GM10248 (cell line): ENCODE data around the gene MCM5.

Source experiments
- CTCF ChIA-PET: fragments of 300-600 bp; sonication (Branson Sonifier 250); formaldehyde crosslinking; extraction: SDS; loops from one replicate; lab custom pipeline; 2021; ENCODE audit warnings: antibody characterized with exemption; lab: Yijun Ruan, JAX
- POLR2A ChIA-PET: fragments of 350-650 bp; sonication (Branson Sonifier 250); formaldehyde crosslinking; extraction: SDS; loops from one replicate; lab custom pipeline; 2020; ENCODE audit warnings: antibody characterized with exemption; lab: Yijun Ruan, JAX
- DNase-seq: peaks from one replicate; pipeline ENCODE4 v3.0.0; 2012; ENCODE audit errors: extremely low spot score
- TF ChIP-seq, protein P1 (sequence below): IDR thresholded peaks from 2 replicates; pipeline ENCODE4 v1.5.1; 2012; ENCODE audit warnings: mild to moderate bottlenecking, low read depth; ENCODE audit errors: extremely low read depth, missing control alignments, control extremely low read depth

Gene MCM5

DNA sequence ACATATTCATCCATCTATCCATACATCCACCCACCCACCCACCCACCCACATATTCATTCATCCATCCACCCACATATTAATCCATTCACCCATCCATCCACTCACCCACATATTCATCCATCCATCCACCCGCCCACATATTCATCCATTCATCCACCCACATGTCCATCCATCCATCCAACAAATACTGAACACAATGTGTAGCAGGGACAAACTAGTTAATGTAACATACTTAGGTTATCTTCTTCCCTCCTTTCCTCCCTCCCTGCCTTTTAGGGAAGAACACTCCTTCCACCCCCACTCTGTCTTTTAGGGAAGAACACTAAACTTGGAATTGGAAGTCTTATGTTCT, 39.4 kb downstream of the MCM5 start:
- ChIA-PET POLR2A (no interaction called here), CTCF (no interaction called here)
- no peak for DNase-seq
- TF ChIP-seq, protein P1, sequence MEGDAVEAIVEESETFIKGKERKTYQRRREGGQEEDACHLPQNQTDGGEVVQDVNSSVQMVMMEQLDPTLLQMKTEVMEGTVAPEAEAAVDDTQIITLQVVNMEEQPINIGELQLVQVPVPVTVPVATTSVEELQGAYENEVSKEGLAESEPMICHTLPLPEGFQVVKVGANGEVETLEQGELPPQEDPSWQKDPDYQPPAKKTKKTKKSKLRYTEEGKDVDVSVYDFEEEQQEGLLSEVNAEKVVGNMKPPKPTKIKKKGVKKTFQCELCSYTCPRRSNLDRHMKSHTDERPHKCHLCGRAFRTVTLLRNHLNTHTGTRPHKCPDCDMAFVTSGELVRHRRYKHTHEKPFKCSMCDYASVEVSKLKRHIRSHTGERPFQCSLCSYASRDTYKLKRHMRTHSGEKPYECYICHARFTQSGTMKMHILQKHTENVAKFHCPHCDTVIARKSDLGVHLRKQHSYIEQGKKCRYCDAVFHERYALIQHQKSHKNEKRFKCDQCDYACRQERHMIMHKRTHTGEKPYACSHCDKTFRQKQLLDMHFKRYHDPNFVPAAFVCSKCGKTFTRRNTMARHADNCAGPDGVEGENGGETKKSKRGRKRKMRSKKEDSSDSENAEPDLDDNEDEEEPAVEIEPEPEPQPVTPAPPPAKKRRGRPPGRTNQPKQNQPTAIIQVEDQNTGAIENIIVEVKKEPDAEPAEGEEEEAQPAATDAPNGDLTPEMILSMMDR: no peak

GRCh38 chr22:35440129-35440528, 40.2 kb downstream of the MCM5 start:
- no peak for DNase-seq
- ChIA-PET POLR2A (no interaction called here), CTCF (no interaction called here)
- TF ChIP-seq, protein P1: no peak

DNA sequence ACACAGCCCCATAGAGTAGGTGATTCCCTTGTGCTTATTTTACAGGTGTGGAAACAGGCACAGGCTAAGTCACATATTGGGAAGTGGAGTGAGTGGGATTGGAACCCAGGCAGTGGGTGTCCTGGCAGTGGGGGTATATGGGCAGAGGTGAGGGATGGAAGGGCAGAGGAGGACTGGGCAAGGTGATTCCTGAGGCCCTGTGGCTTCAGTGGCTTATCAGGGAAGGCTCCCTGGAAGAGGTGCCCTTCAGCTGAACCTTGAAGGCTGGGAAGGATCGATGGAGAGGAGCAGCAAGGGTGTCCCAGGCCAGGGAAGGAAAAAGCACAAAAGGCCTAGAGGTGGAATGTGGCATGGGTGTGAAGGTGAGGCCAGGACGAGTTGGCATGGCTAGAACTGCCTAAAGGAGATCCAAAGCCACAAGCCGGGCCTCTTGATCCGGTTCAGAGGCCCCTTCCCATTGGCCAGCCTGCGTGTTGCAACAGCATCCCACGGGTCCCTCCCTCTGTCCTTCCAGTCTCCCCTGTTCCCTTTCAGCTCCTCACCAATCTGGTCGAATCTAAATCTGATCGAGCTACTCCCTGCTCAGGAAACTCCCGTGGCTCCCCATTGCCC, 41.7 kb downstream of the MCM5 start:
- no peak for DNase-seq
- TF ChIP-seq, protein P1: no peak
- ChIA-PET POLR2A (no interaction called here), CTCF (interaction anchor here (1.0 kb wide), 1 partner anchor 9 kb away, joined by 3 read pairs; no protein-coding TSS in a partner anchor)

GRCh38 chr22:35442471-35442870, 42.5 kb downstream of the MCM5 start:
- DNase-seq: no peak
- ChIA-PET POLR2A (no interaction called here), CTCF (no interaction called here)
- TF ChIP-seq, protein P1: no peak

GRCh38 chr22:35443338-35443737, 43.4 kb downstream of the MCM5 start:
- ChIA-PET POLR2A (no interaction called here), CTCF (no interaction called here)
- TF ChIP-seq, protein P1: no peak
- no peak for DNase-seq

DNA sequence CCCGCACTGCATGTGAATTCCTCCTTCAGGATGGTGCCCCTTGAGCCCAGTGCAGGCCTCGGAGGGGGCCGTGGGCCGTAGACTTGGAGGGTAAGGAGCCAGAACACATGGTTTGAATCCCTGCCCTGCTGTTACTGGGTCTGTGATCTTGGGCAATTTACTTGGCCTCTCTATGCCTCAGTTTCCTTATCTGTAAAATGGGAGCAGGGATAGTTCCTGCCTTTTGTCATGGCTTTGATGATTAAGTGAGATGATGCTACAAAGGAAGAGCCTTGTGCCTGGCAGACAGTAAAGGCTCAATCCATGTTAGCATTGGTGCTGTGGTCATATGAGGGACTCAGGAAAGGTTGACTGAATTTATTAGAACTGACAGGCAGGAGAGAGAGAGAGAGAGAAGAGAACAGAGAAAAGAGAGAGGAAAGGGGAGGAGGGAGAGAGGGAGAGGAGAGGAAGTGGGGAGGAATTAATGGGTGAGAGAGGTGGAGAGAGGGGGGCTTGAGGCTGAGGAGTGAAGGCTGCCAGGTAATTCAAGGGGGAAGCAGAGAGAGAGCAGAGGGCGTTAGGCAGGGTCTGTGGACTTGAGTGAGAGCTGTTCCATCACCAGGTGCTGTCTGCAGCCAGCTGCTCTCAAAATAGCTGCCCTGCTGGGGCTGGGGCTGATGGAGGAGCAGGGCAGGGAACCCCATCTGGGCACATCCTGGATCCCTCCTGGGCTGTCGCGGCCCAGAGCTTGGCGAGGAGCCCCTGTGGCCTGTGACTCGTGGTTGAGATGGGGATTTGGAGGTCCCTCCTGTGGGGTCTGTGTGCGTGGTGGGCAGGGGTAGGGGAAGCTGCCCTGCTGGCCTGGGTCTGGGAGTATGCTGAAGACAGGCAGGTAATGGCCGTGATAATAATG, 44.1 kb downstream of the MCM5 start:
- TF ChIP-seq, protein P1: no peak
- ChIA-PET POLR2A (no interaction called here), CTCF (interaction anchor here (0.7 to 1.2 kb wide), 2 partner anchors 14 to 27 kb away, joined by 3 read pairs; no protein-coding TSS in a partner anchor)
- DNase-seq: no peak
